Erythroblast (primary cell): ENCODE results near the gene HENMT1.

Experiments
- GATA1 ChIP-seq: IDR thresholded peaks from 2 replicates; pipeline ENCODE4 v1.6.1; 2011; ENCODE audit warnings: low read depth, mild to moderate bottlenecking, control low read depth, low read length, moderate library complexity
- POLR2A ChIP-seq: IDR thresholded peaks from 2 replicates; pipeline ENCODE4 v1.6.1; 2011; ENCODE audit warnings: mild to moderate bottlenecking, low read length

DNA sequence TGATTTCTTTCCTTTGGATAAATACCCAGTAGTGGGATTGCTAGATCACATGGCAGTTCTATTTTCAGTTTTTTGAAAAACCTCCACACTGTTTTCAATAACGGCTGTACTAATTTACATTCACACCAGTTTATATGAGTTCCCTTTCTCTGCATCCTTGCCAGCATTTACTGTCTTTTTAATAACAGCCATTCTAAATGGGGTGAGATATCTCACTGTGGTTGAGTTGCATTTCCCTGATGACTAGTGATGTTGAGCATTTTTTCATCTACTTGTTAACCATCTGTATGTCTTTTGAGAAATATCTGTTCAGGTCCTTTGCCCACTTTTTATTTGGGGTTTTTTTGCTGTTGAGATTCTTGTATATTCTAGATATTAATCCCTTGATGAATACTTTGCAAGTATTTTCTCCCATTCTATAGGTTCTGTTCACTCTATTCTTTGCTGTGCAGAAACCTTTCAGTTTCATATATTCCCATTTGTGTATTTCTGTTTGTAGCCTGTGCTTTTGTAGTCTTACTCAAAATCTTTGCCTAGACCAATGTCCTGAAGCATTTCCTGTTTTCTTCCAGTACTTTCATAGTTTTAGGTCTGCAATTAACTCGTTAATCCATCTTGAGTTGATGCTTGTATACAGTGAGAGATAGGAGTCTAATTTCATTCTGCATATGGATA lies 7.3 kb downstream of the HENMT1 start:
- TF ChIP-seq POLR2A (no peak), GATA1 (no peak)
